IPS-20b (cell line): ENCODE results near the gene ING5.

Experiments
- H3K27ac ChIP-seq: one replicate; pipeline ENCODE4 v1.5.1; 2013; ENCODE audit warnings: low read length
- H3K27me3 ChIP-seq: 2 replicates; pipeline ENCODE4 v1.6.1; 2013; ENCODE audit warnings: mild to moderate bottlenecking, low read length, inconsistent platforms; ENCODE audit not compliant: insufficient read depth
- H3K36me3 ChIP-seq: 2 replicates; pipeline ENCODE4 v1.6.1; 2013; ENCODE audit warnings: low read depth, mild to moderate bottlenecking, inconsistent platforms, low read length, moderate library complexity; ENCODE audit not compliant: insufficient read depth
- H3K4me1 ChIP-seq: 2 replicates; pipeline ENCODE4 v1.6.1; 2013; ENCODE audit warnings: mild to moderate bottlenecking, control low read depth, inconsistent platforms, low read length, moderate library complexity; ENCODE audit not compliant: insufficient read depth
- H3K4me3 ChIP-seq: 2 replicates; pipeline ENCODE4 v1.5.1; 2013; ENCODE audit warnings: mild to moderate bottlenecking, low read length, inconsistent platforms
- H3K9ac ChIP-seq: 2 replicates; pipeline ENCODE4 v1.6.1; 2013; ENCODE audit warnings: low read depth, mild to moderate bottlenecking, inconsistent platforms, low read length, moderate library complexity
- H3K9me3 ChIP-seq: 2 replicates; pipeline ENCODE4 v1.6.1; 2013; ENCODE audit warnings: mild to moderate bottlenecking, low read depth, low read length, inconsistent platforms; ENCODE audit not compliant: insufficient read depth

Gene ING5

DNA sequence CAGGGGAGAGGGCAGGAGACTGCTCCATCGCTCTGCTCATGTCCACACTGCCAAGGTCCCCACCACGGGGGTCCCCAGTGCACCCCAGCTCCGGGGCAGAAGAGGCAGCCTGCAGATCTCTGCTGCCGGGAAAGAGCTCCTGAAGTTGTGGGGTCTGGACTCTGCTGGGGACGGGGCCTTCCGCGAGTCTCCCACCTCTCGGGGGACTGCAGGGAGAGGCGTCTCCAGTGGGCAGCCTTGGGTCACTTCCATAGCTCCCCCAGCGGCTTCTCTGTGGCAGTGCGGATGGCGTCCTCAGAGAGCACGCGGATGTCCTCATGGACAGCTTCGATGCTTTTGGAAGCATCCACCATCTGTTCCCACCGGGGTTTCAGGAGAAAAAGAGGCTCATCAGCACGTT, 26.0 kb upstream of the ING5 start:
- no peaks in the 10 kb centered on the region for H3K4me1 ChIP-seq
- no peak overlapping the region for H3K9ac ChIP-seq
- H3K27ac ChIP-seq = no peak overlapping the region
- no peak overlapping the region for H3K4me3 ChIP-seq
- H3K36me3 ChIP-seq = peaks cover 68% of the 10 kb centered on the region
- H3K27me3 ChIP-seq = no peaks in the 10 kb centered on the region
- H3K9me3 ChIP-seq = no peaks in the 10 kb centered on the region

DNA sequence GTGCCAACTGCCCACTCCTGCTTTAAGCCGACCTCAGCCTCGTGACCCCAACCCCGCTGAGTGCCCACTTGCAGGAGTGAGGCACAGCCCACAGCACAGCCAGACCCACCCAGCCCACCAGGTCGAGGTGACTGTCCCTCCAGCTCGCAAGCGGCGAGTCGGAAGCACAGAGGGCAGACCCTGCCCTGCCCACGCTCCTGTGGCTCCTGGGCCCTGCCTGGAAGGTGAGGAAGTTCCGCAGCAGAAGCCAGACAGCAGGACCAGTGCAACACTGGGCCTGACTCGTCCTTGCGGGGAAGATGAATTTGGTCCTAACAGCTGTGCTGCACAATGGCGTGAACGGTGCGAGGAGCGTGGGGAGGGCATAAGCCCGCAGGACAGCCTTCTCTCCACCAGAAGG, 25.2 kb upstream of the ING5 start:
- Histone ChIP-seq H3K27ac (no peak overlapping the region), H3K36me3 (peaks cover 70% of the 10 kb centered on the region)

DNA sequence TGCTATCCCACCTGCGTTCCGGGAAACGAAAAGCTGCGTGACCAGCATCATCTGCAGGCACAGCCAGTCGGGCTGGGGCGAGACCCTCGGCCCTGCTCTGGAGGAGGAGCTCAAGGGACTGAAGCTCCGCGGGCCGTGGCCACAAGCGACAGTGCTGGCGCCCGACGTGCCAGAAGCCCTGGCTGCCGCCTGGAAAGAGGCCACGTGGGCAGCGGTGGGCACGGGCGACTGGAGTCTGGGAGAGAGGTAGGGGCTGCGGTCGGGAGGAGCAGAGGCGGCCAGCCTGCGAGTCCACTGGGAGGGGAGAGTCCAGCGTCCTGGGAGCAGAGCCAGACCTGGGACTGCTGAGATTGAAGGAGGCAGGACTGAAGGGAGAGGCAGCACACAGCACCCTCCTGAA, 24.4 kb upstream of the ING5 start:
- Histone ChIP-seq H3K4me3 (no peak overlapping the region), H3K27ac (no peak overlapping the region), H3K27me3 (no peaks in the 10 kb centered on the region), H3K36me3 (peaks cover 71% of the 10 kb centered on the region), H3K9me3 (no peaks in the 10 kb centered on the region), H3K4me1 (no peaks in the 10 kb centered on the region), H3K9ac (no peak overlapping the region)

More for the DNA sequence above, 25.2 kb upstream of the ING5 start:
- no peak overlapping the region for H3K9ac ChIP-seq
- no peak overlapping the region for H3K4me3 ChIP-seq
- H3K9me3 ChIP-seq = no peaks in the 10 kb centered on the region
- H3K27me3 ChIP-seq = no peaks in the 10 kb centered on the region
- no peaks in the 10 kb centered on the region for H3K4me1 ChIP-seq

- H3K4me1 ChIP-seq = no peaks in the 10 kb centered on the region
- H3K4me3 ChIP-seq = no peak overlapping the region
- H3K9ac ChIP-seq = no peak overlapping the region
- H3K27me3 ChIP-seq = no peaks in the 10 kb centered on the region
- H3K9me3 ChIP-seq = no peaks in the 10 kb centered on the region
- peaks cover 78% of the 10 kb centered on the region for H3K36me3 ChIP-seq
- H3K27ac ChIP-seq = no peak overlapping the region
These were observed 23.5 kb upstream of the ING5 start for GRCh38 chr2:241678307-241678706.

GRCh38 chr2:241678784-241679540, 22.9 kb upstream of the ING5 start:
- Histone ChIP-seq H3K36me3 (peaks cover 85% of the 10 kb centered on the region), H3K4me1 (no peaks in the 10 kb centered on the region), H3K27me3 (no peaks in the 10 kb centered on the region), H3K4me3 (no peak overlapping the region), H3K9me3 (no peaks in the 10 kb centered on the region), H3K27ac (no peak overlapping the region), H3K9ac (no peak overlapping the region)

GRCh38 chr2:241680044-241680443, 21.8 kb upstream of the ING5 start:
- peaks cover 88% of the 10 kb centered on the region for H3K36me3 ChIP-seq
- no peak overlapping the region for H3K9ac ChIP-seq

DNA sequence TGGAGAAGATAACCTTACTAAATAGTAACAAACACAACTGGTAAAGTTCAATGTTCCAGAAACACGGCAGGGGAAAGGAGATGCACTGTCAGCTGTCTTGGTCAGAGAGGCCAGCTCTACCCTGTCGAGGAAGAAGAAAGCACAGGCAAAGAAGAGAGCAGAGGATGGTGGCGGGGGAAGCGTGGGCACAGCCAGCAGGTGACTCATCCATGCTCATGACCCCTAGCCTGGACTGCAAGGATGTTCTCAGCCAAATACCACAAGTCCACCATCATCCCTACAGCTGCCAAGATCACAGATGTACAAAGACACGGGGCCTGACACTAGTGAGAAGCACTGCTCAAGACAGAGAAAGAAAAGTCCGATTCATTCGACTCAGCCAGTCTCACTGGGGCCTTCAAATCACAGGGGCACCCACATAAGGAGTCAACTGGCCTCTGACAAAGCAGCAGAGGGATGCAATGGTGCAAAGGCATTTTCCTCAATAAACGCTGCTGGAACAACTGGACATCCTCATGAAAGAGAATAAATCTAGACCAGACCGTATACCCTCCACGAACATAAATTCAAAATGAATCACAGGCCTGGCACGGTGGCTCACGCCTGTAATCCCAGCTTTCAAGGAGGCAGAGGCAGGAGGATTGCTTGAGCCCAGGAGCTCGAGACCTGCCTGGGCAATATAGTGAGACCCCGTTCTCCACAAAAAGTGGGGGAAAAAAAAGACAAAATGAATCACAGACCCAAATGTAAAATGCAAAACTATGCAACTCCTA, 20.8 kb upstream of the ING5 start:
- Histone ChIP-seq H3K36me3 (peaks cover 93% of the 10 kb centered on the region), H3K9me3 (no peaks in the 10 kb centered on the region), H3K4me3 (no peak overlapping the region), H3K27me3 (no peaks in the 10 kb centered on the region), H3K4me1 (peaks cover 5% of the 10 kb centered on the region; the same call in 1 of the 2 replicates), H3K27ac (no peak overlapping the region), H3K9ac (no peak overlapping the region)

More at GRCh38 chr2:241680044-241680443, 21.8 kb upstream of the ING5 start:
- Histone ChIP-seq H3K27ac (no peak overlapping the region), H3K4me3 (no peak overlapping the region), H3K9me3 (no peaks in the 10 kb centered on the region), H3K4me1 (no peaks in the 10 kb centered on the region), H3K27me3 (no peaks in the 10 kb centered on the region)

DNA sequence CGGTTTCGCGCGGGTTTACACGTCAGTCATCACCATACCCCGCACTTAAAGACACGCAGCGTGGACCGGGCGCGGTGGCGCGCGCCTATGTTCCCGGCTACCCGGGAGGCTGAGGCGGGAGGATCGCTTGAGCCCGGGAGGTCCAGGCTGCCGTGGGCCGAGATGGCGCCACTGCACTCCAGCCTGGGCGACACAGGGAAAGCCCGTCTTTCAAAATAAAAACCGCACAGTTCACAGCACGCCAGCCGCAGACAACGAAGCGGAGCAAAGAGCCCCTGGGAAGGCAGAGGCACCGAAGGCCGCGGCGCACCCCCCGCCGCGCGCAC, 15.6 kb upstream of the ING5 start:
- Histone ChIP-seq H3K36me3 (peaks cover 54% of the 10 kb centered on the region), H3K27ac (peak overlapping the region; percentile 80), H3K9ac (peak overlapping the region; percentile 96), H3K4me3 (peak overlapping the region; percentile 96), H3K9me3 (no peaks in the 10 kb centered on the region), H3K4me1 (peaks cover 9% of the 10 kb centered on the region; the same call in 1 of the 2 replicates), H3K27me3 (no peaks in the 10 kb centered on the region)

DNA sequence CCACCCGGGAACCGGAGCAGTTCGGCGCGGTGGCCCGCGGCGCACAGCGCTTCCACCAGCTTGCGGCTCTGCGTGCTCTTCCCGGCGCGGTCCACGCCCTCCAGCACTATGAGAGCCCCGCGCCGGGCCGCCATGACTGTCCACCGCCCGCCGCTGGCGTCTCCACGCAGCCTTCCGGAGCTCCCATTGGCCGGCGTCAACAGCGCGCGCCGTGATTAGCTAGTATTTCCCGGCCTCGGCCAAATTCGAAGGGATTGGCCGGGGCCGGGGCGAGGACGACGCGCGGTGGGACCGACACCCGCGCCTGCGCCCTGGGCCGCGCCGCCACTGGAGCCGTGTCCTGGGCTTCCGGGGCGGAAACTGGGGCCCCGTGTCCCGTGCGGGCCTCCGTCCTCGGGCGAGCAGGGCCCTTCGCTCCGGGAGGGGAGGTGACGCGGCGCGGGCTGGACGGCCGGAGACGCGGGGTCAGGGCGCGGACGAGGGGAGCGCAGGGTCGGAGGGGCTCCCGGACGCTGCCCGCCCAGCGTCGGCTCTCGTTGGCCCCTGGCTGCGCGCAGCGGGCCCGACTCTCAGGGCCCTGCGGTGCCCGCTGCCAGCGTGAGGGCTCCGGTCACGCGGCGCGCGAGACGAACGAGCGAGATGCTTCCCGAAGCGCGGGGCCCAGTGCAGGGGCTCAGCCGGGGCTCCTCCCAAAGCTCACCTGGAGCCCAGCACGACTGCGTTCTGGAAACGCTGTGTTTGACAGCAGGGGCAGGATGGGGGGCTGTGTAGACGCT, 15.0 kb upstream of the ING5 start, which contains the start of gene DTYMK:
Gene DTYMK, minus strand, starts transcription at position 166 of the 776 bp plus-strand sequence. Its CDS starts 32 bp downstream, at position 134.
- peak within 1 kb of the TSS; percentile 96 for H3K4me3 ChIP-seq
- H3K4me1 ChIP-seq = peaks cover 9% of the 10 kb centered on the region; the same call in 1 of the 2 replicates
- H3K9me3 ChIP-seq = no peaks in the 10 kb centered on the region
- H3K27me3 ChIP-seq = no peaks in the 10 kb centered on the region
- H3K36me3 ChIP-seq = peaks cover 52% of the 10 kb centered on the region
- peak within 1 kb of the TSS; percentile 80 for H3K27ac ChIP-seq
- H3K9ac ChIP-seq = peak within 1 kb of the TSS; percentile 96

GRCh38 chr2:241689306-241689705, 12.5 kb upstream of the ING5 start:
- peaks cover 9% of the 10 kb centered on the region; the same call in 1 of the 2 replicates for H3K4me1 ChIP-seq
- peaks cover 29% of the 10 kb centered on the region for H3K36me3 ChIP-seq
- no peak overlapping the region for H3K4me3 ChIP-seq
- no peak overlapping the region for H3K27ac ChIP-seq
- H3K9ac ChIP-seq = no peak overlapping the region
- H3K9me3 ChIP-seq = no peaks in the 10 kb centered on the region
- H3K27me3 ChIP-seq = no peaks in the 10 kb centered on the region

DNA sequence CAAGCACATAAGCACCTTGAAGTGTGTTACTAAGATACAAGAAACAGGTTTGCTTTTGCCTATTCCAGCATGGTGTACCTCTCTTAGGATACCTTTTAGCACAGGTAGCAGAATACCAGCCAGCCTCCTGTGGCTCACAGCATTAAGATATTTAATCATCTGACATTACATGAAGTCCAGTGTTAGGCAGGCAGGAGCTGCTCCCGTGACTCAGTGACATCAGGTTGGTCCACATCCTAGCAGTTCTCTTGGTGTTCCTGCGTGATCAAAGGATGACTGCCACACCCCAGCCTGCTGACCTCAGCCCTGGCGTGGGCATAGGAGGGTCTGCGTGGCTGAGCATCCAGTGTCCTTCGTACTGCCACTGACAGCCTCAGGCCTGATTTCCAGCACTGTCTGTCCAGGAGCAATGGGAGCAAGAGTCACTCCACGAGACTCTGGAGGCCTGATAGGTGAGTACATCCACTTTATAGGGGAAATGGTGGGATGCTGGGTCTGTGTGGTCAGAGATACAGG, 11.6 kb upstream of the ING5 start:
- Histone ChIP-seq H3K4me1 (peaks cover 9% of the 10 kb centered on the region; the same call in 1 of the 2 replicates), H3K36me3 (peaks cover 30% of the 10 kb centered on the region), H3K9me3 (no peaks in the 10 kb centered on the region), H3K4me3 (no peak overlapping the region), H3K27ac (no peak overlapping the region), H3K27me3 (no peaks in the 10 kb centered on the region), H3K9ac (no peak overlapping the region)
